OCI-LY3 (cell line): ENCODE data around the gene ZNF775.

ENCODE experiments used
- H2AFZ ChIP-seq: fragments of 200-600, 300-600 bp; shearing (Covaris generic); 2 replicates; pipeline ENCODE4 v1.6.0; 2014; ENCODE audit warnings: antibody characterized with exemption, low read depth, low read length
- H3K27ac ChIP-seq: fragments of 200-600, 300-600 bp; sonication (generic); 2 replicates; pipeline ENCODE4 v1.5.1; 2014; ENCODE audit warnings: mild to moderate bottlenecking, low read length, moderate library complexity, mixed read lengths
- H3K27me3 ChIP-seq: fragments of 200-600, 300-600 bp; sonication (generic); 2 replicates; pipeline ENCODE4 v1.6.1; 2014; ENCODE audit warnings: low read depth, low read length, mixed read lengths
- H3K36me3 ChIP-seq: fragments of 200-600, 300-600 bp; sonication (generic); replicated peaks from 2 replicates; pipeline ENCODE3; 2014; ENCODE audit warnings: low read depth, low read length, mixed read lengths
- H3K4me1 ChIP-seq: fragments of 300-600, 200-600 bp; sonication (generic); 2 replicates; pipeline ENCODE4 v1.6.1; 2014; ENCODE audit warnings: low read length, mixed read lengths
- H3K4me2 ChIP-seq: fragments of 200-600, 300-600 bp; sonication (generic); 2 replicates; pipeline ENCODE4 v1.6.1; 2014; ENCODE audit warnings: low read length, mixed read lengths
- H3K4me3 ChIP-seq: fragments of 300-600, 200-600 bp; sonication (generic); 2 replicates; pipeline ENCODE4 v1.5.1; 2014; ENCODE audit warnings: antibody characterized with exemption, mild to moderate bottlenecking, low read length, moderate library complexity
- H3K79me2 ChIP-seq: fragments of 300-600, 200-600 bp; shearing (Covaris generic); 2 replicates; pipeline ENCODE4 v1.6.1; 2014; ENCODE audit warnings: mild to moderate bottlenecking, low read length, mixed read lengths
- H3K9ac ChIP-seq: fragments of 300-600, 200-600 bp; shearing (Covaris generic); 2 replicates; pipeline ENCODE4 v1.6.0; 2014; ENCODE audit warnings: mild to moderate bottlenecking, low read length, moderate library complexity
- H3K9me3 ChIP-seq: fragments of 200-600, 300-600 bp; shearing (Covaris generic); 2 replicates; pipeline ENCODE4 v1.6.1; 2014; ENCODE audit warnings: low read length, mixed read lengths; ENCODE audit not compliant: insufficient read depth
- H4K20me1 ChIP-seq: fragments of 200-600, 300-600 bp; sonication (generic); 2 replicates; pipeline ENCODE4 v1.6.1; 2016; ENCODE audit warnings: low read length, mixed read lengths; ENCODE audit not compliant: insufficient read depth
- EZH2phosphoT487 ChIP-seq: fragments of 200-600 bp; shearing (Covaris generic); IDR thresholded peaks from 2 replicates; pipeline ENCODE4 v1.6.1; 2018; ENCODE audit warnings: antibody characterized with exemption, mixed run types, low read depth
- TF ChIP-seq, protein P1 (sequence below): fragments of 200-600, 300-600 bp; sonication (generic); IDR thresholded peaks from 2 replicates; pipeline ENCODE4 v1.5.1; 2014; ENCODE audit warnings: antibody characterized with exemption, low read length, low read depth

The ZNF775 gene

GRCh38 chr7:150376560-150376959, 2.6 kb upstream of the ZNF775 start:
- H3K9ac ChIP-seq: peak overlapping the region; percentile 97
- H3K4me1 ChIP-seq: peaks cover 71% of the 10 kb centered on the region
- H3K4me3 ChIP-seq: peak overlapping the region; percentile 12
- peaks cover 80% of the 10 kb centered on the region for H3K79me2 ChIP-seq
- no peaks in the 10 kb centered on the region for H3K27me3 ChIP-seq
- no peak for TF ChIP-seq EZH2phosphoT487
- TF ChIP-seq, protein P1, sequence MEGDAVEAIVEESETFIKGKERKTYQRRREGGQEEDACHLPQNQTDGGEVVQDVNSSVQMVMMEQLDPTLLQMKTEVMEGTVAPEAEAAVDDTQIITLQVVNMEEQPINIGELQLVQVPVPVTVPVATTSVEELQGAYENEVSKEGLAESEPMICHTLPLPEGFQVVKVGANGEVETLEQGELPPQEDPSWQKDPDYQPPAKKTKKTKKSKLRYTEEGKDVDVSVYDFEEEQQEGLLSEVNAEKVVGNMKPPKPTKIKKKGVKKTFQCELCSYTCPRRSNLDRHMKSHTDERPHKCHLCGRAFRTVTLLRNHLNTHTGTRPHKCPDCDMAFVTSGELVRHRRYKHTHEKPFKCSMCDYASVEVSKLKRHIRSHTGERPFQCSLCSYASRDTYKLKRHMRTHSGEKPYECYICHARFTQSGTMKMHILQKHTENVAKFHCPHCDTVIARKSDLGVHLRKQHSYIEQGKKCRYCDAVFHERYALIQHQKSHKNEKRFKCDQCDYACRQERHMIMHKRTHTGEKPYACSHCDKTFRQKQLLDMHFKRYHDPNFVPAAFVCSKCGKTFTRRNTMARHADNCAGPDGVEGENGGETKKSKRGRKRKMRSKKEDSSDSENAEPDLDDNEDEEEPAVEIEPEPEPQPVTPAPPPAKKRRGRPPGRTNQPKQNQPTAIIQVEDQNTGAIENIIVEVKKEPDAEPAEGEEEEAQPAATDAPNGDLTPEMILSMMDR: no peak
- H3K4me2 ChIP-seq: peak overlapping the region; percentile 88
- H2AFZ ChIP-seq: no peak overlapping the region
- peak overlapping the region; percentile 93 for H3K27ac ChIP-seq
- peaks cover 30% of the 10 kb centered on the region for H4K20me1 ChIP-seq
- H3K36me3 ChIP-seq: peaks cover 32% of the 10 kb centered on the region
- H3K9me3 ChIP-seq: no peaks in the 10 kb centered on the region

DNA sequence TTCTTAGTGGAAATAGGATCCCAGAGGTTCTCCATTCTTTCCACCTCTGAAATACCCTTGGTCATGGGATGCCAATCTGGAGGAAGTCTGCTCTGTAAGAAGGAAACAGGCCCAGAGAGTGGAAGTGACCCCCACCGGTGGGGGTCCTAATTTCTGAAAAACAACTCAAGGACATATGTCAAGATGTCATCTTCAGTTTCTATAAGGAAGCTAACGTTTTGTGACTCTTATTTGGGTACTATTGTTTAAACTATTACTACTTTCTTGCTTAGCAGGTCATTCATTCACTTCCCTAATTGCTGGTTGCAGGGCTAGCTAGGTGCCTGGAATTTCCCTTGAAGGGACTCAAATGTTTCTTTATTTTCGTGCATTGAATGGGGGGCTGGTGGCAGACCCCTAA, 1.9 kb upstream of the ZNF775 start:
- Histone ChIP-seq H3K27me3 (no peaks in the 10 kb centered on the region), H3K36me3 (peaks cover 28% of the 10 kb centered on the region), H3K79me2 (peaks cover 79% of the 10 kb centered on the region), H3K4me2 (peak overlapping the region; percentile 88), H4K20me1 (peaks cover 25% of the 10 kb centered on the region), H3K9me3 (no peaks in the 10 kb centered on the region), H2AFZ (no peak overlapping the region), H3K27ac (peak overlapping the region; percentile 93), H3K4me3 (peak overlapping the region; percentile 91), H3K9ac (peak overlapping the region; percentile 97), H3K4me1 (peaks cover 77% of the 10 kb centered on the region)
- TF ChIP-seq, protein P1: no peak
- no peak for TF ChIP-seq EZH2phosphoT487

GRCh38 chr7:150377635-150378034, 1.5 kb upstream of the ZNF775 start:
- Histone ChIP-seq H3K4me1 (peaks cover 80% of the 10 kb centered on the region), H3K9ac (peak overlapping the region; percentile 97), H3K27me3 (no peaks in the 10 kb centered on the region), H3K4me3 (peak overlapping the region; percentile 91), H3K9me3 (no peaks in the 10 kb centered on the region), H3K36me3 (peaks cover 24% of the 10 kb centered on the region), H3K79me2 (peaks cover 79% of the 10 kb centered on the region), H3K4me2 (peak overlapping the region; percentile 88), H2AFZ (no peak overlapping the region), H3K27ac (peak overlapping the region; percentile 93), H4K20me1 (peaks cover 21% of the 10 kb centered on the region)
- TF ChIP-seq EZH2phosphoT487: no peak
- TF ChIP-seq, protein P1: no peak

DNA sequence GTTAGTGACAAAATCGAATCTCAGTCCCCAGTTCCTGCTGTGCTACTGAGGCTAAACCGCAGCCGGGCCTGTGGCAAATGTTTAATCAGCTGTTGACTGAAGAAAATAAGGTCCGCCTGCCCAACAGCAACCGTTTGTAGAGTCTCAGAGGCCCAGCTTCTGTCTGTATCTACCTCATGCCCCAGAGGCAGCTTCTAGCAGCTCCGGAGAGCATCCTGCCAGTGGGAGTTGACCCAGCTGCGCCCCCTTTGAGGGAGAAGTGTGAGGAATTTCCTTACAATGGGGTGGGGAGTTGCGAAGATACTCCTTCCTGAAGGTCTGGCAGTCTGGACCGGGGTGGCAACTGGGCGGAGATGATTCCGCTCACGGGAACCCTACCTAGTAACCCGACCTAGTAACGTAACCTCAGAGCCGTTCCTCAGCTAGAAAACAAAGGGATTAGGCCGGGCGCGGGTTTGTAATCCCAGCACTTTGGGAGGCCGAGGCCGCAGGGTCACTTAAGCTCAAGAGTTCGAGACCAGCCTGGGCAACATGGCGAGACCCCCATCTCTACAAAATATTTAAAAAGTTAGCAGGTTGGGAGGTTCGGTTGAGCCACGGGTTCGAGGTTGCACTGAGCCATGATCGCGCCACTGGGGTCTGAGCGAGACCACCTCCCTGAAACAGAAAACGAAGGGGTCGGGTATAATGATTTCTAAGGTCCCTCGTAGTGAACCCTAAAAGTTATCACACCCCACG, 846 bp upstream of the ZNF775 start:
- Histone ChIP-seq H3K27ac (peak overlapping the region; percentile 93), H3K4me3 (peak overlapping the region; percentile 91), H3K4me2 (peak overlapping the region; percentile 88), H3K9me3 (no peaks in the 10 kb centered on the region), H3K4me1 (peaks cover 81% of the 10 kb centered on the region), H4K20me1 (peaks cover 14% of the 10 kb centered on the region), H3K9ac (peak overlapping the region; percentile 97), H3K79me2 (peaks cover 79% of the 10 kb centered on the region), H3K27me3 (no peaks in the 10 kb centered on the region), H3K36me3 (peaks cover 20% of the 10 kb centered on the region), H2AFZ (no peak overlapping the region)
- TF ChIP-seq, protein P1: peak; percentile 32; the same call in 1 of the 2 replicates
- TF ChIP-seq EZH2phosphoT487: no peak
